AG04450 (cell line): ENCODE results near the gene PALM3. TPM values are rescaled to one million over a fixed set of nuclear protein-coding genes. Genes with fewer than 3 reads are reported as not detected.
A peak's percentile ranks its signal among the peaks of the same experiment; 100 is the strongest.

Source experiments
- CTCF ChIA-PET: fragments of 300-600, 350-600 bp; formaldehyde crosslinking; extraction: SDS; loops from one replicate; lab custom pipeline; 2022; ENCODE audit warnings: antibody characterized with exemption, inconsistent platforms; lab: Charles Lee
- POLR2A ChIA-PET: fragments of 350-600 bp; formaldehyde crosslinking; extraction: SDS; loops from one replicate; lab custom pipeline; 2021; ENCODE audit warnings: antibody characterized with exemption, inconsistent platforms; lab: Yijun Ruan, JAX
- DNase-seq: peaks from one replicate; pipeline ENCODE4 v3.0.0-alpha.2; 2011; ENCODE audit warnings: low read depth, low spot score
- H3K27ac ChIP-seq: one replicate; pipeline ENCODE4 v1.5.1; 2012; ENCODE audit warnings: low read depth, low read length, control low read depth
- H3K27me3 ChIP-seq: one replicate; pipeline ENCODE4 v1.6.0; 2012; ENCODE audit warnings: low read length; ENCODE audit not compliant: control insufficient read depth, insufficient read depth
- H3K4me3 ChIP-seq: 2 replicates; pipeline ENCODE4 v1.5.1; 2011; ENCODE audit warnings: mild to moderate bottlenecking, low read depth, low read length, control low read depth
- H3K9me3 ChIP-seq: 2 replicates; pipeline ENCODE4 v1.5.1; 2012; ENCODE audit warnings: low read length; ENCODE audit not compliant: control insufficient read depth, insufficient read depth
- polyA plus RNA-seq: library from polyadenylated mRNA; depleted of rRNA; stranded (reverse); fragments of >200 nt; gene quantifications from 2 replicates; pipeline ENCODE4 v1.2.3, GENCODE V29; 2011
- TF ChIP-seq, protein P1 (sequence below): IDR thresholded peaks from 2 replicates; pipeline ENCODE4 v1.5.1; 2011; ENCODE audit warnings: low read depth, low read length, control low read depth, inconsistent platforms

PALM3 gene
- polyA plus RNA-seq, 1 experiment: 0.43 TPM

DNA sequence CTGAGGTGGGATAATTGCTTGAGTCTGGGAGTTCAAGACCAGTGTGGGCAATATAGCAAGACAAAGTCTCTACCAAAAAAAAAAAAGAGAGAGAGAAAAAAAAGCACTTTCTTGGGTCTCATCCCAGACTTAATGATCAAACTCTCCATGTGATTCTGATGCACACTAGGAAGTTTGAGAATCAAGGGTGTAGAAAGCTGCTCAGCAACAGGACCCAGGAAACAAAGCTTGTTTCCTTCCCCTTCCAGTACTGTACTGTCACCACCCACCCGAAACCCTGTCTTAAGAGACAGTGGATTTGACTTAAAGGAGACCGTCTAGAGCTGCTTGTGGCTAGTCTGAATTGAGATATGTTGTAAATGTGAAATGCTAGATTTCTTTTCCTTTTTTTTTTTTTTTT, 16.5 kb upstream of the PALM3 start:
- no peak for DNase-seq
- POLR2A ChIA-PET: interaction anchor here (0.7 kb wide), 1 partner anchor 169 kb away, joined by 4 read pairs; no protein-coding TSS in a partner anchor
- TF ChIP-seq, protein P1, sequence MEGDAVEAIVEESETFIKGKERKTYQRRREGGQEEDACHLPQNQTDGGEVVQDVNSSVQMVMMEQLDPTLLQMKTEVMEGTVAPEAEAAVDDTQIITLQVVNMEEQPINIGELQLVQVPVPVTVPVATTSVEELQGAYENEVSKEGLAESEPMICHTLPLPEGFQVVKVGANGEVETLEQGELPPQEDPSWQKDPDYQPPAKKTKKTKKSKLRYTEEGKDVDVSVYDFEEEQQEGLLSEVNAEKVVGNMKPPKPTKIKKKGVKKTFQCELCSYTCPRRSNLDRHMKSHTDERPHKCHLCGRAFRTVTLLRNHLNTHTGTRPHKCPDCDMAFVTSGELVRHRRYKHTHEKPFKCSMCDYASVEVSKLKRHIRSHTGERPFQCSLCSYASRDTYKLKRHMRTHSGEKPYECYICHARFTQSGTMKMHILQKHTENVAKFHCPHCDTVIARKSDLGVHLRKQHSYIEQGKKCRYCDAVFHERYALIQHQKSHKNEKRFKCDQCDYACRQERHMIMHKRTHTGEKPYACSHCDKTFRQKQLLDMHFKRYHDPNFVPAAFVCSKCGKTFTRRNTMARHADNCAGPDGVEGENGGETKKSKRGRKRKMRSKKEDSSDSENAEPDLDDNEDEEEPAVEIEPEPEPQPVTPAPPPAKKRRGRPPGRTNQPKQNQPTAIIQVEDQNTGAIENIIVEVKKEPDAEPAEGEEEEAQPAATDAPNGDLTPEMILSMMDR: no peak
- Histone ChIP-seq H3K4me3 (no peak overlapping the region), H3K27me3 (no peaks in the 10 kb centered on the region), H3K9me3 (no peaks in the 10 kb centered on the region; the same call in 1 of the 2 replicates), H3K27ac (no peak overlapping the region)
- CTCF ChIA-PET: interaction anchor here (1.0 to 1.8 kb wide), 4 partner anchors 19 to 401 kb away, joined by 3 to 5 read pairs (median 4); partner anchors contain the start of gene ASF1B

DNA sequence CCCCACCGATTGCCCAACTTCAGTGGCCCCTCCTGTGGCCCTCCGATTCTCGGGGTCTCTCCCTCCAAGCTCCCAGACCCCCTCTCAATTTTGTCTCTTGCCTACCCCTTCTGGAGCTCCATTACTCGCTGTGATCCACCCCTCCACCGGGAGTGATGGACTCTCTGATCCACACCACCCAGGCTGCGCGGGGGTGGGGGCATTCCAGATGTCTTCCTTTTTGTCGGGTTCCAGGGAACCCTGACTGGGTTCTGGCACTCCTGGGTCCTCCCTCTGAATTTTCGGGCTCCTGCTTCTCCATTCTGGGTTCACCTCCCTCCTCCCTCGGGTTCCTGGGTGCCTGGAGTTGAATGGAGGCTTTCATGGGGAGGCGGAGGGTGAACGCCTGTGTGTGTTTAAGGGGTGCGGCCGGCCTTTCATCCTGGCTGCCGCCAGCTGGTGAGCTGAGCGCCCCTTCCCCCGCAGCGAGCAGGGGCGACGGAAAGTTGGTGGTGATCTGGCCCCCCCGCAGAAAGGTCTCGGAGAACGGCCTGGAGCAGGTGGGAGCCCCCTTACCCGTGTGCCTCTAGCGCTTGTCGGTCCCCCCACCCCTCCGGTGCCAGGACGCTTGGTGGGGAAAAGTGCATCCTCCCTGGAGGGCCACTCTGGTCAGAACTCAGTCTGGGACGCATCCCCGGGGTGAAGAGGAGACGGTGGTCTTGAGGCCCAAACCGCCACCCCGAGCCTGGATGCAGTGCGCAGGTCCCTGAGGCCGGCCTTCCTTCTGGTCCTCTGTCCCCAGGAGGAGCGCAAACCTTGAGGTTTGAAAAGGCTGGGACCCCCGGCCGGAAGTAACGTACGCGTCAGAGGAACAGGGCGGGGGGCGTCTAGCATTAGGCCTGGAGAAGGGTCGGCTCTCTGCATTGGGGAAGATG, 12.3 kb upstream of the PALM3 start:
- TF ChIP-seq, protein P1: 0 out of 2 replicates have a peak, but pooled peaks have one; percentile 7
- no peaks in the 10 kb centered on the region for H3K27me3 ChIP-seq
- ChIA-PET CTCF (interaction anchor here (0.6 to 6.4 kb wide), 5 partner anchors 14 to 274 kb away, joined by 3 to 68 read pairs (median 4); partner anchors contain the start of gene PALM3), POLR2A (interaction anchor here (0.6 kb wide), 1 partner anchor 68 kb away, joined by 3 read pairs; the partner anchor contains the start of gene RFX1)
- peak overlapping the region; percentile 74 for H3K4me3 ChIP-seq
- no peak for DNase-seq
- no peaks in the 10 kb centered on the region; the same call in 1 of the 2 replicates for H3K9me3 ChIP-seq
- no peak overlapping the region for H3K27ac ChIP-seq

DNA sequence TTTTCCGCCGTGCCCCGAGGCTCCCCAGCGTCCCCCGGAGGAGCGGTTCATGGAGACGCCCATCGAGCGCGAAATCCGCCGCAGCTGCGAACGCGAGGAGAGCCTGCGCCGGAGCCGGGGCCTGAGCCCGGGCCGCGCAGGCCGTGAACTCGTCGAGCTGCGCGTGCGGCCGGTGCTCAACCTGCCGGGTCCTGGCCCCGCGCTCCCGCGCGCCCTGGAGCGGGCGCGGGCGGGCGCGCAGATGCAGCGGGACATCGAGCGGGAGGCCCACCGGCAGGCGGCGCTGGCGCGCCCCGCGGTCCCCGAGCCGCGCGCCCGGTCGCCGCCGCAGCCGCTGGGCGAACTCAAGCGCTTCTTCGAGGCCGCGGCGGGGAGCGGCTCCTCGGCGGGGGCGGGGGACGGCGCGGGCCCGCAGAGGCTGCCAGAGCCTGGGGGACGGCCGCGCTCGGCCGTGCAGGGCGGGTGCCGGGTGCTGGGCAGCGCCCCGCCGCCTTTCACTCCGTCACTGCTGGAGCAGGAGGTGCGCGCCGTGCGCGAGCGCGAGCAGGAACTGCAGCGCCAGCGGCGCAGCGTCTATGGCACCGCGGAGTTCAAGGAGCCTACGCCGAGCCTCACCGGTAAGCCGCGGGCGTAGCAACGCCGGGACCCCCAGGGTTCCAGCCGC, 11.5 kb upstream of the PALM3 start:
- no peaks in the 10 kb centered on the region; the same call in 1 of the 2 replicates for H3K9me3 ChIP-seq
- DNase-seq: no peak
- no peaks in the 10 kb centered on the region for H3K27me3 ChIP-seq
- TF ChIP-seq, protein P1: no peak; the same call in 1 of the 2 replicates
- no peak overlapping the region for H3K27ac ChIP-seq
- ChIA-PET CTCF (interaction anchor here (0.6 to 6.4 kb wide), 7 partner anchors 13 to 275 kb away, joined by 3 to 68 read pairs (median 4); partner anchors contain the start of gene PALM3), POLR2A (interaction anchor here (0.6 kb wide), 1 partner anchor 8 kb away, joined by 3 read pairs; no protein-coding TSS in a partner anchor)
- peak overlapping the region; percentile 74 for H3K4me3 ChIP-seq

DNA sequence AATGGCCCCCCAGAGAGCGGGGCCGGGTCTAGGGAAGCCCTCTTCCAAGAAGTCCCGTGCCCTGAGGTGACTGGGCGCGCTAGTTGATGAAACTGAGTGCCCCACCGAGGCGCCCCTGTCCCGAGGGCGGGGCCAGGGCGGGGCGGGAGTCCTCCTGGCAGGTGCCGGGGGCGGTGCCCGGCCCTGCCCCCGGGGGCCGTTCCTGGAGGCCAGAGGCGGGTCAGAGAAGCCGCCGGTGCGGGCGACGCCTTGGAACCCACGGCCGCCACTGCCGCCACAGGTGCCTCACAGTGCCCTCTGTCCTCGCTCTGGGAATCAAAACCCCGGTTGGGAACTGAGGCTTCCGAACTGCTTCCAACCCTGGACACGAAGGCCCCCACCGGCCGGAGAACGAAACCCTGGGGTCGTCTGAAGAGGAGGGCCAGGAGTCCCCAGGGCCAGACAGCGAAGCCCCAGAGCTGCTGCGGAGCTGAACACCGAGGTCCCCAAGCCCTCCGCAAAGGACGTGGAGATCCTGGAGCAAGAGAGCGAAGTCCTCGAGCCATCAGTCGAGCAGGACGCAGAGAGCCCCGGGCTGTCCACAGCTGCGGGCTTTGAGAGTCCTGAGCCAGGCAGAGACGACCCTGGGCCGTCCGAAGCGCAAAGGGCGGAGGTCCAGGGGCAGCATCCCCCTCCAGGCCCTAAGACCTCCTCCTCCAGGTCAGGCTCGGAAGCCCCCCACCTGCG, 10.8 kb upstream of the PALM3 start, which contains the start of gene MISP3:
Gene MISP3 (plus strand): TSS at position 252 of the 726 bp plus-strand sequence. CDS start 524 bp downstream, outside the sequence.
- no peak within 1 kb of the TSS for H3K27ac ChIP-seq
- POLR2A ChIA-PET: interaction anchor here (0.6 kb wide), 1 partner anchor 9 kb away, joined by 3 read pairs; no protein-coding TSS in a partner anchor

More for the DNA sequence above, 10.8 kb upstream of the PALM3 start, which contains the start of gene MISP3:
- no peaks in the 10 kb centered on the region; the same call in 1 of the 2 replicates for H3K9me3 ChIP-seq
- peak within 1 kb of the TSS; percentile 74 for H3K4me3 ChIP-seq
- TF ChIP-seq, protein P1: no peak
- no peaks in the 10 kb centered on the region for H3K27me3 ChIP-seq
- DNase-seq: no peak
- CTCF ChIA-PET: interaction anchor here (1.1 to 6.4 kb wide), 6 partner anchors 12 to 193 kb away, joined by 3 to 68 read pairs (median 10); partner anchors contain the start of genes PALM3 and RLN3
